CD4-positive, alpha-beta T cell treated with Interferon alpha-2 for 1 hour (primary cell): Measurements from ENCODE around the gene PDE11A.

Experiments
- DNase-seq, 2 donors: peaks; one replicate each; pipeline ENCODE4 v3.0.0-alpha.2; 2020 to 2022

The PDE11A gene

DNA sequence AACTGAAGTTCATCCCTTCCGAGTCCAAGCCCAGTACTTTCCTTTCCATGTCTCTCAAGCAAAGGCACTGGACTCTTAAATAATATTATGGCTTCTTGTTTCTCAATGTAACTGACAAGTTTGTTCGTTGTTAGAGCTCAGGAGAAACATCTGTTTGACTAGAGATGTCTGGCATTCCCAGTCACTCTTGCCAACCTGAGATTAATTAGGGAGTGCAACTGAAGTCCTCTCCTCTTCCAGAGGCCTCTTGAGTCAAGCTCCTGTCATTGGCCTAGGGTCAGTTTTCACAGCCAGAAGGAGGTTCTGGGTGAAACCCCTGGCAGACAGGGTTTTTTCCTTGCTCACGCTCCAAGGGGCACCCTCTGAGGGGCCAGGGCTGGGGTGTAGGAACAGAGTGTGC, 483.9 kb downstream of the PDE11A start:
- DNase-seq, result no peak

- DNase-seq, result no peak
These were observed 485.2 kb downstream of the PDE11A start for GRCh38 chr2:177587371-177587770.

DNA sequence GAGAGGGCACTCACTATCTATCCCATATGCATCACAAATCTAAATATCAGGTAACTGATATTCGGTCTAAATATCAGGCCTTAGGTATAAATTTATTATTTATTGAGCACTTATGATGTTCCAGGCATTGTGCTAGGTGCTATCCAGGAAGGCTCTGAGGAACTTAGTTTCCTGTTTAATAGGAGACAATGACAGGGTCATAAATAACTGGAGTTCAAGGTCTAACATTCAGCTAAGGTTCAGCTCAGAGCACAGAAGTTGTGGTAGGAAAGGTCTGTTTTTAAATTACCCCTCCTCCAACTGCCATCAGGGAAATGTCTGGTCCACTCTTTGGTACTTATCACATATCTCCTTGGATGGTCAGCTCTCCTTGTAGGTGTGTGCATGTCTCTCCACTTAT, 486.4 kb downstream of the PDE11A start:
- DNase-seq, result no peak

DNA sequence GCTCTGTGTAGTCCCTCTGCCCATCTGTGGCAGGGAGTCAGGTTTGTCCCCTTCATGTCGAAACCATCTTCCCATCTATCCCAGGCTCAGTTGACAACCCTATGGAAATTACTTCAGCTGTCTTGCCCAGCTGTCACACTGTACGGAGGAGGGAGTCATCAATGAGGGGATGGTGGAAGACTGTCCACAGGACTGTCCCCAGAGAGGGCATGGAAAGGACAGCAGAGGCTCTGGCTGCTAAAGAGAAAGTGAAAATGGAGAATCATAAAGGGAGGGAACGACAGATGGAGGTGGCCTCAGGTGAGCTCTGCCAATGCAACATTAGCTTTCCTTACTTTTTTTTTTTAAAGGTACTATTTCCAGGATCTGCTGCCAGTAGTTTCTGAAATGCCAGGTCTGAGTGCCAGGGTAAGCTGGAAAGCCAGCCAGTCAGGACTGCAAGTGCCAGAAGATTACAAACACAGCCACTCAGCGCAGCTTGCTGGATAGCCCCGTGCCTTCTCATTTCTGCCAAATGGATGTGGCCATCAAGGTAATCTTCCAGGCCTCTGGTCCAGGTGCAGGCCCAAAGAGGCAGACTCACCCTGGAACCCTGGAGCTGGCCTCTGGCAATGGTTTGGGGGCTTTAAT, 487.2 kb downstream of the PDE11A start:
- no peak for DNase-seq

DNA sequence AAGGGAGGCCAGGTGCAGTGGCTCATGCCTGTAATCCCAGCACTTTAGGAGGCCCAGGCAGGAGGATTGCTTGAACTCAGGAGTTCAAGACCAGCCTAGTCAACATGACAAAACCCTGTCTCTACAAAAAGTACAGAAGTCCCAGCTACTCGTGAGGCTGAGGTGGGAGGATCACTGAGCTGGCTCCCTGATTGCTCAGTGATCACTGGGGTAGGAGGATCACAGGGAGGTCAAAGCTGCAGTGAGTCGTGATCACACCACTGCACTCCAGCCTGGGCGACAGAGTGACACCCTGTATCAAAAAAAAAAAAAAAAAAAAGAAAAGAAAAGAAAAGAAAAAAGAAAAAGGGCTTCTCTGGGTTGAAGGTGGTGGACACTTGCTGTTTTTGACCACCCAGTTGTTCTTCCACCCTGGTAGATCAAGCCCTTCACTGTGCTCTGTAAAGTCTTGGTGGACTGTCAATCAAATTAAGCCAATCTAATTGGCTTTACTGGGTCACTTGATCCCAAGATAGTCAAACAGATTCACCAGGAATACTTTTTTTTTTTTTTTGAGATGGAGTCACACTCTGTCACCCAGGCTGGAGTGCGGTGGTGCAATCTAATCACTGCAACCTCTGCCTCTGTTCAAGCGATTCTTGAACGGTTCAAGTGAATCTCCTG, 488.4 kb downstream of the PDE11A start:
- no peak for DNase-seq

DNA sequence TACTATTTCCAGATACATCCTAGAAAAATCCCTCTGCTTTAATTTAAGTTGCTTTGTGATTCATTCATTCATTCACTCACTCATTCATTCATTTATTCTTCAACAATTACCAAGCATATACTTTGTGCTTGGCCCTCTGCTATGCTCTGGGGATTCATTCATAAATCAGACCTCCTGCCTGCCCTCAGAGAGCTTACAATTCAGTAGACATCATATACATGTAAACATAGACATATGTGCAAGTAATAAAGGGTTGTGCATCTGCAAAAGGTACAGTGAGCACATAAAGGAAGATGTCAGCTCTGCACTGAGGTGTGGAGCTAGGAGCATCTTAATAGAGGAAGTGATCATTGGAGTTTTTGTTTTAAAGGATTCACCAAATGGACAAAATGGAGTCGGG, 490.6 kb downstream of the PDE11A start:
- no peak for DNase-seq

GRCh38 chr2:177579486-177580036, 493.0 kb downstream of the PDE11A start:
- no peak for DNase-seq

DNA sequence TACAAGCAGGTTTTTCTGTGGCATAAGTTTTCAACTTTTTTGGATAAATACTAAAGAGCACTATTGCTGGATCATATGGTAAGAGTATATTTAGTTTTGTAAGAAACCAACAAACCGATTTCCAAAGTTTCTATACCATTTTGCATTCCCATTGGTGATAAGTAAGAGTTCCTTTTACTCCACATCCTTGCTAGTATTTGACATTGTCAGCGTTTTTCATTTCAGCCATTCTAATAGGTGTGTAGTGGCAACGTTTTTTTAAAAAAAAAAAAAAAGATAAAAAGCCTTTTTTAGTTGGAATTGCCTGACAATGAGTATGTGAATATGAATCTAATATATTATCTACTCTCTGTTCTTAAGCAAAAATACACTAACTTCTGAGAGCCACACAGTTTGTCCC, 494.1 kb downstream of the PDE11A start:
- DNase-seq, result no peak

GRCh38 chr2:177577075-177577474, 495.5 kb downstream of the PDE11A start:
- DNase-seq, result no peak

GRCh38 chr2:177575358-177575757, 497.2 kb downstream of the PDE11A start:
- DNase-seq, result no peak

- DNase-seq, result no peak
These were observed 498.2 kb downstream of the PDE11A start for GRCh38 chr2:177574356-177574755.
